Ectodermal cell (in vitro differentiated cells): ENCODE results near the gene HIGD1C.

Experiments used
- H3K27ac ChIP-seq: 2 replicates; pipeline ENCODE4 v1.7.0; 2013; ENCODE audit warnings: mild to moderate bottlenecking, low read depth, low read length; ENCODE audit not compliant: insufficient read depth, poor library complexity, severe bottlenecking
- H3K27me3 ChIP-seq: 2 replicates; pipeline ENCODE4 v1.7.0; 2013; ENCODE audit warnings: mild to moderate bottlenecking, low read length; ENCODE audit not compliant: insufficient read depth, control insufficient read depth, poor library complexity, severe bottlenecking
- H3K36me3 ChIP-seq: one replicate; pipeline ENCODE4 v1.7.0; 2013; ENCODE audit warnings: low read length; ENCODE audit not compliant: control insufficient read depth, insufficient read depth
- H3K4me1 ChIP-seq: one replicate; pipeline ENCODE4 v1.7.0; 2013; ENCODE audit warnings: low read length; ENCODE audit not compliant: control insufficient read depth, insufficient read depth
- H3K4me3 ChIP-seq: 2 replicates; pipeline ENCODE4 v1.7.0; 2013; ENCODE audit warnings: low read depth, low read length, control low read depth; ENCODE audit not compliant: insufficient read depth
- H3K9me3 ChIP-seq: 2 replicates; pipeline ENCODE4 v1.7.0; 2013; ENCODE audit warnings: mild to moderate bottlenecking, low read length, moderate library complexity; ENCODE audit not compliant: control insufficient read depth
- WGBS, 2 experiments: methylation state at CpG; one replicate each; pipeline ENCODE4 v1.1.7; 2013; ENCODE audit warnings: missing lambda C conversion rate in 2 of 2; 5-methylcytosine and 5-hydroxymethylcytosine counted together

Gene HIGD1C

DNA sequence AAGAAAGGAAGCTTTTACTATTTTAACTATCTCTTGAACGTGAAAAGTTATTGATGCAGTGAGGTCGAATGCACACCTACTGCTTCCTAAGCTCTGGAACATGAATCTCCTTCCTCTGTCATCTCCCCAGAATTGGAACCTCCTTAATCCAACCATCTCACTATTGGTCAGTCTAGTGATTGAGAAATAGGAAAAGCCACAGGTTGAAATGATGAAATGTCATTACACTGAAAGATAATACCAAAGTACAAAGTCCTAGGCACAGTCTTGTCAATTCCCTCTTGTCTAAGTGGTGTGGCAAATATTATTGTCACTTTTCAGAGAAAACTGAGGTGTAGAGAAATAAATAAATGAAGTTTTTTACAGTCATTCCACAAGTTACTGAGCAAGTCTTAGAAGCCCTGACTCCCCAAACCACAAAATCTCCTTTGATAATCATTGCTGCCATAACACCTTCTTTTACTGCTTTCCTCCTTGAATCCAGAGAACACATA, 19.5 kb upstream of the HIGD1C start:
- WGBS, 2 experiments: 92 to 100% methylated on average over 2 of the region's 2 CpGs
- Histone ChIP-seq H3K36me3 (no peaks in the 10 kb centered on the region), H3K9me3 (no peaks in the 10 kb centered on the region), H3K4me1 (no peaks in the 10 kb centered on the region), H3K4me3 (no peak overlapping the region), H3K27me3 (no peaks in the 10 kb centered on the region), H3K27ac (no peak overlapping the region)

DNA sequence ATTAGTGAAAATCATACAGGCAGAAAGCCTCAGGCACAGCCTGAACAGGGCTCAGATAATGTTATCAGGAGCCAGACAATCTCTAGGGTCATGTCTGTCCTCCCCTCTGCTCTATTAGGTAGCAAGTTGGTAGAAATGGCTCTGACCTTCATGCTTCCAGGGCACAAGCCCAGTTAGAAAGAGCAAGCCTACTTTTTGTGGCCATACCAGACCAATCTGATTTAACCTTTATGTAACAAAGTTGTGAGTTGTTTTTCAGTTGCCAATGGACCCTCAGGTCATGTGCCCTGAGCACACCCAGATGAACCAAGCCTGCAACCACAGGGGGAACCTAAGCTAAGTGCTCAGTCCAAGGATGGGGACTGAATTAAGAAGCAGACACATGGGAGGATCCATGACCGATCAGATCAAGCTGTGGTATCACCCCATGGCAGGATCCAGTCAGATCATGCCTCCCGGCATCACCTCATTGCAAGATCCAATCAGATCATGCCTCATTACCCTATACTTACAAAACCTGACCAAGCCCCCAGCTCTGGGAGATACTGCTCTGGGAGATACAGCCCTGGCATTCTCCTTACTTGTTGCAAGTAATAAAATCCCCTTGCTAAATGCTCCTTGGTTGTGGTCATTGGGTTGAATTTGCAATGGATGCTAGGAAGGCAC, 18.8 kb upstream of the HIGD1C start:
- Histone ChIP-seq H3K27ac (no peak overlapping the region), H3K27me3 (no peaks in the 10 kb centered on the region), H3K4me1 (no peaks in the 10 kb centered on the region), H3K9me3 (no peaks in the 10 kb centered on the region), H3K4me3 (no peak overlapping the region), H3K36me3 (no peaks in the 10 kb centered on the region)
- 94% methylated on average over 2 of the region's 2 CpGs for WGBS, 2 experiments

DNA sequence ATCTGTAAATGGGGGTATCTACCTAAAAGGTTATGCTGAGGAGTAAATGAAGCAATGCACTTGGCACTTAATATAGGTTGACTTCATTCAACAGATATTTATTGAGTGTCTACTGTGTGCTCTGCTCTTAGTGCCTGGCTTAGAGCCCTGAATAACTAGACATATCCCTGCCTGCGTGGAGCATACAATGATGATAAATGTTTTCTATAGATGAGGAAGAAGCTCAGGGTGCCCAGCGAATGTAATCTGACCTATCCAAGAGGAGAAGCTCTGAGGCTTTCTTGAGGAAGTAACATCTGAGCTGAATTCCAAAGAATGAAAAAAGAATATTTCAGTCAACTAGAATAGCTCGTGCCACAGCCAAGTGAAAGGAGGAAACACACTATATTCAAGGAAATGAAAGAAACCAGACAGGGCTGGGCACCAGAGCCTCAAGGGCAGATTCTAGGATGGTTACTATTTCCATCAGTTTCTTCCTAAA, 17.9 kb upstream of the HIGD1C start:
- no peaks in the 10 kb centered on the region for H3K27me3 ChIP-seq
- no peak overlapping the region for H3K4me3 ChIP-seq
- H3K27ac ChIP-seq: no peak overlapping the region
- 96% methylated on average over 3 of the region's 3 CpGs for WGBS, 2 experiments
- no peaks in the 10 kb centered on the region for H3K36me3 ChIP-seq
- H3K4me1 ChIP-seq: no peaks in the 10 kb centered on the region
- H3K9me3 ChIP-seq: no peaks in the 10 kb centered on the region

DNA sequence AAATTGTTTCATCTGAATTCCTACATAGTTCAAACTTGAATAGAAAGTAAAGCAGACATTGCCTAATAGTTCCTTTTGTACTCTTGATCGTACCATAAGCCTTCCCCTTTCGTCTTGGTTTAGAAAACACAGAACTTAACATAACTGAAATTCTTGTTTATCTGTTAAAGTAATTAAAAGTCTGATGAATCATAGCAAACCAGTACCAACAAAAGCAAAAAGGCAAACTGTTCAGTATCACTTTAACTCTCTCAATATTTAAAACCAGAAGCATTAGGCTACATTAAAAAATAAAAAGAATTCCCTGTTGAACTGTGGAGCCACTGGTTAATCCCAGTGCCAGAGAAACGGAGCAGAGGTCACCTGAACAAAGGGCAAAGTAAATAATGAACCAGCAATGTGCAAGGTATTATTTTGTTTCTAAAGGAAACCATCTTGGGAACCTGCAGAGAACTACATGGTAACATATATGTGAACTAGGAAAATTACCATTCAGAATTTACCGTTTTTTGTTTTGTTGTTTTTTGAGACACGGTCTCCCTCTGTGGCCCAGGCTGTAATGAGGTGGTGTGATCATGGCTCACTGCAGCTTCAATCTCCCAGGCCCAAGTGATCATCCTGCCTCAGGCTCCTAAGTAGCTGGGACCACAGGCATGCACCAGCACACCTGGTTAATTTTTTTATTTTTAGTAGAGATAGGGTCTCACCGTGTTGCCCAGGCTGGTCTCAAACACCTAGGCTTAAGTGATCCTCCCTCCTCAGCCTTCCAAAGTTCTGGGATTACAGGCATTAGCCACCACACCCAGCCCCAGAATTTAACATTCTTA, 17.1 kb upstream of the HIGD1C start:
- Histone ChIP-seq H3K27me3 (no peaks in the 10 kb centered on the region), H3K4me3 (no peak overlapping the region), H3K27ac (no peak overlapping the region), H3K4me1 (no peaks in the 10 kb centered on the region), H3K36me3 (no peaks in the 10 kb centered on the region), H3K9me3 (no peaks in the 10 kb centered on the region)
- whole genome bisulfite sequencing, 2 experiments: 92 to 93% methylated on average over 5 to 6 of the region's 6 CpGs

DNA sequence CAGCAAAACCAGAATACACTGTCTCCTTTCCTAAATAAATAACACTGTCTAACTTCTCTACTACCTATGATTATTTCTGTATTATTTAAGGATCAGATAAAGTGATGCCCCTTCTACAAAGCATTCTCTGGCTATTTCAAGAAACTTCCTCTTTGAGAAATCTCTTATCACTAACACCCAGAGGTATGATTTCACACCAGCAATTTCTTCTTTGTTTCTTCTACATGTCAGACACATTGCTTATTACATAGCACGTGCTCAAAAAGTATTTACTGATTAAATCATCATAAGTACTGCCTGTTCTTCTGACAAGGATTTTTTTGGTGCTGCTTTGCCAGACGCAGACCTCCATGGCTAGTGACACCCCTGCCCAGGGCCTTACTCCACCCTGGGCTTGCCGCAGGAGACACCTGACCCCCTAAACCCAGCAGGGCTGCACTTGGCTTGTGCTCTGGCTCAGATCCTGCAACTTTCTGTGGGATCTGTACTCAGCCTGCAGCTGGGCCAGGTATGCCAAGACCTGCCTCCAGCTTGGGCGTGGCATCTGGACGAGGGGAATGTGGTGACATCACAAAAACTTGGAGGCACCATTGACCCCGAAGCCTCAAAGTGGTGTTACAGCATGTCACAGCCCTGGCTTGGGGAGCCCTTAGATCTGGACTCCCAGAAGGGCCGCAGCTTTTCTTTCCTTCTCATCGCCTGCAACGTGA, 15.4 kb upstream of the HIGD1C start:
- Histone ChIP-seq H3K4me1 (no peaks in the 10 kb centered on the region), H3K36me3 (no peaks in the 10 kb centered on the region), H3K4me3 (no peak overlapping the region), H3K9me3 (no peaks in the 10 kb centered on the region), H3K27ac (no peak overlapping the region), H3K27me3 (no peaks in the 10 kb centered on the region)
- WGBS, 2 experiments: 90 to 94% methylated on average over 9 of the region's 9 CpGs

DNA sequence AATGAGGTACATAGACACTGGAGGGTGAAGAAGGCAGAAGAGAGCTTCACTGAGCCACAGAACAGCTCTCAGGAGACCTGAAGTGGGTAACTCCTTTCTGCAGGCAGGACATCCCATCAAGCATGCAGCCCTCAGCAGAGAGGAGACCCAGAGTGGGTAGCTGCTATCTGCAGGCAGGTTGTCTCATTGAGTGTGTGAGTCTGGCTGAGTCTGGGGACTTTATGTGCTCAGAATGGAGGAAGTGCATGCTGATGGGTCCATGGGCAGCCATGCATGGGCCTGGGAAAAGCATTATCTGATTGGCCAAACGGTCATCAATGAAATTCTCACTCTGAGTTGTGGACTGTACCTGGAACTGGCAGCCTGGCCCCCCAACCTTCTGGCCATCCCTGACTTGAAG, 14.7 kb upstream of the HIGD1C start:
- no peak overlapping the region for H3K27ac ChIP-seq
- no peaks in the 10 kb centered on the region for H3K9me3 ChIP-seq
- no peaks in the 10 kb centered on the region for H3K4me1 ChIP-seq
- H3K27me3 ChIP-seq: no peaks in the 10 kb centered on the region
- WGBS, 2 experiments: 90 to 91% methylated on average over 1 of the region's 1 CpG
- H3K4me3 ChIP-seq: no peak overlapping the region
- H3K36me3 ChIP-seq: no peaks in the 10 kb centered on the region

DNA sequence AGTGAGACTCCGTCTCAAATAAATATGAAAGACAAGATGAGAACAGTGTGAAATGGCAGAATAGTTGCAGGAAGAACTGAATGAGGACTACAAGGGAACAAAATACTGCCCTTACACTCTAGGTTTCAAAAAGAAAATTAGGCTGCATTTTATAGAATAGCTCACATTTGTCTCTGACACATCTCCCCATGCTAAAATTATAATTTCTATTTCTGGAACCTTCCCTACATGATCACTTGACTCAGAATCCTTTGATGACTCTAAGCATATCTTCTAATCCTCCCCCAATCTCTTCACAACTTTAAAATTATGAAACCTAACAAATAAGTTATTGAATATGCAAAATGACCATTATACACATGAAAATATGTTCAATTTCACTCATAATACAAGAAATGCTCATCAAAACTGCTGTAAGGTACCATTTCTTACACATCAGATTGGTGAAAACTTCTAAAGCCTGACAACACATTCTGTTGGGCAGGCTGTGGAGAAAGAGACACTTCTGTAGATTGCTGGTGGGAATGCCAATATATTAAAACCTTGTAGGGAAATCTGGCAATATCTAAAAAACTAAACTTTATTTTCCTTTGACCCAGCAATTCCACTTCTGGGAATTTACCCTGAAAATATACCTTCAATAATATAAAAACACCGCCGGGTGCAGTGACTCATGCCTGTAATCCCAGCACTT, 4.3 kb upstream of the HIGD1C start:
- Histone ChIP-seq H3K27ac (no peak overlapping the region), H3K4me3 (no peak overlapping the region), H3K27me3 (no peaks in the 10 kb centered on the region), H3K9me3 (no peaks in the 10 kb centered on the region), H3K36me3 (no peaks in the 10 kb centered on the region), H3K4me1 (no peaks in the 10 kb centered on the region)
- 82 to 96% methylated on average over 3 of the region's 3 CpGs for WGBS, 2 experiments

DNA sequence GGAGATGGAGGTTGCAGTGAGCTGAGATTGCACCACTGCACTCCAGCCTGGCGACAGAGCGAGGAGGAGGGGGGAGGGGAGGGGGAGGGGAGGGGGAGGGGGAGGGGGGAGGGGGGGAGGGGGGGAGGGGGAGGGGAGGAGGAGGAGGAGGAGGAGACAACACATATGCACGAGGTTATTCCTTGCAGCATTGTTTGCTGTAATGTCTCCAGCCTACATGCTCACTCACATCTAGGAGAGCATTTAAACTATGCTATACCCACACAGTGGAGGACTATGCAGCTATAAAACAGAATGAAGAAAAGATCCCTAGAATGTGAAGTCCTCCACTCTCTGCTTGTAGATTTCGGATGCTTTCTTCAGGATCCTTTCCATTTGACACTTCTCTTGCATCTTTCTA, 3.5 kb upstream of the HIGD1C start:
- no peaks in the 10 kb centered on the region for H3K9me3 ChIP-seq
- H3K27ac ChIP-seq: no peak overlapping the region
- no peaks in the 10 kb centered on the region for H3K4me1 ChIP-seq
- 91 to 93% methylated on average over 2 of the region's 4 CpGs for WGBS, 2 experiments
- H3K27me3 ChIP-seq: no peaks in the 10 kb centered on the region
- no peaks in the 10 kb centered on the region for H3K36me3 ChIP-seq
- H3K4me3 ChIP-seq: no peak overlapping the region

DNA sequence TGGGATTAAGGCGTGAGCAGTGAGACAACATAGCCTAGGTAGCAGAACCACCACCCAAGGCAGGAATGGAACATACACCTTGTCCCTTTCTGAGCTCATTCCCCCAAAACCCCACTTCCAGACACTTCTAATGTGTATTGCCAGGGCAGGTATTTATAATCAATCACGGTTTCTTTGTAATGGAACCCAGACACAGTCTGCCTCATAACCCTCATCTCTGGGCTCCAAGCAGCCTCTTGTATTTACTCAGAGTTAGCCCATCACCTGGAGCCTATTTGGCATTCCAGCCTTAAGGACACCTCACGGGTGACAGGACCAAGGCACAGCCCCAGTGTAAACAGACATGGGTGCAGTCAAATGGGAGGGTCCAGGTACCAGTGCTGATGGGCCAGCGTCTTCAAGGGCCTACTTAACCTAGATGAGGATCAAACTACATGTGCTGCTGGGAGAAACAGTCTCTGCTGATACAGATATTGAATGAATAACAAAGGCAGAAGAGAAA, 2.5 kb upstream of the HIGD1C start:
- Histone ChIP-seq H3K27ac (no peak overlapping the region), H3K36me3 (no peaks in the 10 kb centered on the region), H3K4me1 (no peaks in the 10 kb centered on the region), H3K27me3 (no peaks in the 10 kb centered on the region), H3K9me3 (no peaks in the 10 kb centered on the region), H3K4me3 (no peak overlapping the region)
- WGBS, 2 experiments: 90 to 93% methylated on average over 4 of the region's 4 CpGs
